PC-9 (cell line): ENCODE measurements around the gene SCN1A. TPM values are rescaled to one million over a fixed set of nuclear protein-coding genes. Genes with fewer than 3 reads are reported as not detected.

ENCODE experiments used
- BruUV-seq: library from RNA; stranded (reverse); fragments of 400-500 nt; replicated peaks from 2 replicates; lab custom pipeline; 2021; lab: Mats Ljungman, UMichigan
- CTCF ChIA-PET: fragments of 300-600 bp; sonication (Branson Sonifier 250); formaldehyde crosslinking; loops from one replicate; lab custom pipeline; 2022; ENCODE audit warnings: antibody characterized with exemption; lab: Charles Lee
- POLR2A ChIA-PET: fragments of 300-600 bp; sonication (Branson Sonifier 250); formaldehyde crosslinking; loops from one replicate; lab custom pipeline; 2022; ENCODE audit warnings: antibody characterized with exemption; ENCODE audit not compliant: unreplicated experiment; lab: Charles Lee
- DNase-seq, 2 experiments: peaks; one replicate each; pipeline versions ENCODE4 v3.0.0 to v3.0.0-alpha.2; 2015 to 2022; ENCODE audit warnings: mixed read lengths in 1 of 2
- H2AFZ ChIP-seq: fragments of 200-600 bp; sonication (generic); 2 replicates; pipeline ENCODE4 v1.8.1; 2017; ENCODE audit warnings: antibody characterized with exemption
- H3F3A ChIP-seq: fragments of 200-600 bp; sonication (generic); 2 replicates; pipeline ENCODE4 v1.8.1; 2017; ENCODE audit warnings: antibody characterized with exemption, mild to moderate bottlenecking, low read depth; ENCODE audit not compliant: insufficient read depth
- H3K27ac ChIP-seq: fragments of 200-600 bp; sonication (generic); 2 replicates; pipeline ENCODE4 v1.6.1; 2016; ENCODE audit warnings: mixed run types
- H3K27me3 ChIP-seq: fragments of 200-600 bp; sonication (generic); 2 replicates; pipeline ENCODE4 v1.6.1; 2016; ENCODE audit warnings: low read depth, mixed run types; ENCODE audit not compliant: insufficient read depth
- H3K36me3 ChIP-seq: fragments of 200-600 bp; sonication (generic); 2 replicates; pipeline ENCODE4 v1.6.1; 2016; ENCODE audit warnings: low read depth, mixed run types
- H3K4me1 ChIP-seq: fragments of 200-600 bp; sonication (generic); replicated peaks from 2 replicates; pipeline ENCODE4 v1.6.1; 2016; ENCODE audit warnings: mixed run types; ENCODE audit not compliant: insufficient read depth
- H3K4me2 ChIP-seq: fragments of 200-600 bp; sonication (generic); 2 replicates; pipeline ENCODE4 v1.6.1; 2017; ENCODE audit warnings: mixed run types
- H3K4me3 ChIP-seq: fragments of 200-600 bp; sonication (generic); 2 replicates; pipeline ENCODE4 v1.6.1; 2016; ENCODE audit warnings: mixed run types
- H3K79me2 ChIP-seq: fragments of 200-600 bp; sonication (generic); 2 replicates; pipeline ENCODE4 v1.6.1; 2017; ENCODE audit warnings: low read depth, mixed run types
- H3K9me2 ChIP-seq: fragments of 200-600 bp; sonication (generic); 2 replicates; pipeline ENCODE4 v1.8.1; 2017; ENCODE audit warnings: mild to moderate bottlenecking; ENCODE audit not compliant: insufficient read depth
- H3K9me3 ChIP-seq: fragments of 200-600 bp; sonication (generic); 2 replicates; pipeline ENCODE4 v1.8.1; 2016; ENCODE audit warnings: low read depth; ENCODE audit not compliant: insufficient read depth
- H4K20me1 ChIP-seq: fragments of 200-600 bp; sonication (generic); 2 replicates; pipeline ENCODE4 v1.8.1; 2017; ENCODE audit not compliant: insufficient read depth
- CTCF ChIP-seq: fragments of 200-600 bp; sonication (generic); conservative IDR thresholded peaks from 2 replicates; pipeline ENCODE4 v1.6.1; 2017; ENCODE audit warnings: mixed run types, antibody characterized with exemption, mild to moderate bottlenecking, moderate library complexity
- EZH2 ChIP-seq: fragments of 200-600 bp; sonication (generic); IDR thresholded peaks from 2 replicates; pipeline ENCODE4 v1.8.0; 2017; ENCODE audit warnings: antibody characterized with exemption, low read depth
- intact Hi-C: fragments of 100-400 bp; cut with micrococcal nuclease; formaldehyde crosslinking; loops from one replicate; pipeline ENCODE4 v1.10.0; 2022; ENCODE audit not compliant: unreplicated experiment
- total RNA-seq: library from RNA; stranded (reverse); gene quantifications from 2 replicates; pipeline ENCODE4 v1.2.3, GENCODE V29; 2021

SCN1A gene
- total RNA-seq, 1 experiment from 2014 or later: not detected

- intact Hi-C loops: no loop called here
- no peak overlapping the region for H2AFZ ChIP-seq
- H3K36me3 ChIP-seq: no peaks in the 10 kb centered on the region
- no peak for DNase-seq
- H4K20me1 ChIP-seq: no peaks in the 10 kb centered on the region
- BruUV-seq: no TSS peak
- H3K4me2 ChIP-seq: no peak overlapping the region
- H3K9me3 ChIP-seq: no peaks in the 10 kb centered on the region
- TF ChIP-seq EZH2: no peak
- no peak for TF ChIP-seq CTCF
- no peaks in the 10 kb centered on the region for H3K4me1 ChIP-seq
- ChIA-PET CTCF (no interaction called here), POLR2A (no interaction called here)
- no peak overlapping the region for H3K27ac ChIP-seq
- H3K9me2 ChIP-seq: no peaks in the 10 kb centered on the region
- H3K79me2 ChIP-seq: no peaks in the 10 kb centered on the region
- no peaks in the 10 kb centered on the region for H3F3A ChIP-seq
- H3K27me3 ChIP-seq: no peaks in the 10 kb centered on the region
- no peak overlapping the region for H3K4me3 ChIP-seq
Measured at GRCh38 chr2:166112193-166112605, 15.6 kb downstream of the SCN1A start.

- Histone ChIP-seq H3K4me1 (no peaks in the 10 kb centered on the region), H3K27me3 (no peaks in the 10 kb centered on the region), H3K36me3 (no peaks in the 10 kb centered on the region), H3K79me2 (no peaks in the 10 kb centered on the region), H3F3A (no peaks in the 10 kb centered on the region), H4K20me1 (no peaks in the 10 kb centered on the region), H3K4me3 (no peak overlapping the region), H2AFZ (no peak overlapping the region), H3K9me3 (no peaks in the 10 kb centered on the region), H3K4me2 (no peak overlapping the region), H3K9me2 (no peaks in the 10 kb centered on the region), H3K27ac (no peak overlapping the region)
- intact Hi-C loops: no loop called here
- no TSS peak for BruUV-seq
- CTCF ChIA-PET: no interaction called here
- DNase-seq: no peak
- POLR2A ChIA-PET: interaction anchor here (0.5 kb wide), 1 partner anchor 339 kb away, joined by 8 read pairs; no protein-coding TSS in a partner anchor
- TF ChIP-seq EZH2: no peak
- TF ChIP-seq CTCF: no peak
Measured at GRCh38 chr2:166106431-166107015, 21.3 kb downstream of the SCN1A start.

GRCh38 chr2:166104773-166105172 is 23.0 kb downstream of the SCN1A start:
- DNase-seq: no peak
- Histone ChIP-seq H3K27me3 (no peaks in the 10 kb centered on the region), H3K4me3 (no peak overlapping the region), H3K79me2 (no peaks in the 10 kb centered on the region), H2AFZ (no peak overlapping the region), H4K20me1 (no peaks in the 10 kb centered on the region), H3K27ac (no peak overlapping the region), H3F3A (no peaks in the 10 kb centered on the region), H3K4me1 (no peaks in the 10 kb centered on the region), H3K36me3 (no peaks in the 10 kb centered on the region), H3K9me3 (no peaks in the 10 kb centered on the region), H3K9me2 (no peaks in the 10 kb centered on the region), H3K4me2 (no peak overlapping the region)
- CTCF ChIA-PET: no interaction called here
- no TSS peak for BruUV-seq
- POLR2A ChIA-PET: no interaction called here
- no peak for TF ChIP-seq EZH2
- TF ChIP-seq CTCF: no peak
- intact Hi-C loops: no loop called here
